ENCODE measurements around the gene B4GALT5. TPM values are rescaled to one million over a fixed set of nuclear protein-coding genes. Genes with fewer than 3 reads are reported as not detected.

B4GALT5 gene
- total RNA-seq, 3 donors from 2014 or later (not counting 1 experiment from before 2014, with no cell fraction given), result 15.5 to 29.1 (median 28.6) TPM

DNA sequence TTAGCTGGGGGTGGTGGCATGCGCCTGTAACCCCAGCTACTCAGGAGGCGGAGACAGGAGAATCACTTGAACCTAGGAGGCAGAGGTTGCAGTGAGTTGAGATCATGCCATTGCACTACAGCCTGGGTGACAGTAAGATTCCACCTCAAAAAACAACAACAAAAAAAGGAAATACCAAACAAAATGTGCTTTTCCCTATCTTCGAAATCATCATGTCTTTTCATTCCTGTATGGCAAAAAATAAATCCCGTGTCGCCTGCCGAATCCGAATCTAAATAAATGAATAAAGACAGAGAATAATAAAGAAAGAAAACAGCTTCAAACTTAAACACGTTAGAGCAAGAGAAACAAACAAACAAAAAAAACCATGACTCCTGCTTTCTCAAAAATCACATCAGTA lies 11.8 kb downstream of the B4GALT5 start:
- peak overlapping the region; percentile 58 to 63 for H3K27ac Mint-ChIP-seq
- no peaks in the 10 kb centered on the region for H3K9me3 Mint-ChIP-seq
- Histone ChIP-seq H3K27me3 (ENCODE audit: control insufficient read depth, insufficient read depth, low read length) (no peaks in the 10 kb centered on the region), H3K9me3 (ENCODE audit: control insufficient read depth, insufficient read depth, low read length) (no peaks in the 10 kb centered on the region), H3K4me3 (ENCODE audit: low read length) (no peak overlapping the region), H3K4me1 (ENCODE audit: control insufficient read depth, insufficient read depth, low read length) (peaks cover 29% of the 10 kb centered on the region), H3K36me3 (ENCODE audit: control insufficient read depth, insufficient read depth, low read length) (no peaks in the 10 kb centered on the region), H3K27ac (ENCODE audit: low read length) (no peak overlapping the region)
- H3K4me3 Mint-ChIP-seq, result no peak overlapping the region
- DNase-seq, result no peak
- TF ChIP-seq, protein P1, sequence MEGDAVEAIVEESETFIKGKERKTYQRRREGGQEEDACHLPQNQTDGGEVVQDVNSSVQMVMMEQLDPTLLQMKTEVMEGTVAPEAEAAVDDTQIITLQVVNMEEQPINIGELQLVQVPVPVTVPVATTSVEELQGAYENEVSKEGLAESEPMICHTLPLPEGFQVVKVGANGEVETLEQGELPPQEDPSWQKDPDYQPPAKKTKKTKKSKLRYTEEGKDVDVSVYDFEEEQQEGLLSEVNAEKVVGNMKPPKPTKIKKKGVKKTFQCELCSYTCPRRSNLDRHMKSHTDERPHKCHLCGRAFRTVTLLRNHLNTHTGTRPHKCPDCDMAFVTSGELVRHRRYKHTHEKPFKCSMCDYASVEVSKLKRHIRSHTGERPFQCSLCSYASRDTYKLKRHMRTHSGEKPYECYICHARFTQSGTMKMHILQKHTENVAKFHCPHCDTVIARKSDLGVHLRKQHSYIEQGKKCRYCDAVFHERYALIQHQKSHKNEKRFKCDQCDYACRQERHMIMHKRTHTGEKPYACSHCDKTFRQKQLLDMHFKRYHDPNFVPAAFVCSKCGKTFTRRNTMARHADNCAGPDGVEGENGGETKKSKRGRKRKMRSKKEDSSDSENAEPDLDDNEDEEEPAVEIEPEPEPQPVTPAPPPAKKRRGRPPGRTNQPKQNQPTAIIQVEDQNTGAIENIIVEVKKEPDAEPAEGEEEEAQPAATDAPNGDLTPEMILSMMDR (IDR thresholded peaks at IDR 0.05), result no peak
- H3K36me3 Mint-ChIP-seq, result no peaks in the 10 kb centered on the region
- H3K4me1 Mint-ChIP-seq, result peaks cover 61 to 66% of the 10 kb centered on the region in 2 donors
- WGBS (ENCODE audit: insufficient coverage), result 100% methylated on average over 1 of the region's 8 CpGs
- intact Hi-C loops (cut with micrococcal nuclease), result no loop called here
- ATAC-seq, result no peak
- no peaks in the 10 kb centered on the region for H3K27me3 Mint-ChIP-seq (ENCODE audit: low read depth in 2 of 2)

DNA sequence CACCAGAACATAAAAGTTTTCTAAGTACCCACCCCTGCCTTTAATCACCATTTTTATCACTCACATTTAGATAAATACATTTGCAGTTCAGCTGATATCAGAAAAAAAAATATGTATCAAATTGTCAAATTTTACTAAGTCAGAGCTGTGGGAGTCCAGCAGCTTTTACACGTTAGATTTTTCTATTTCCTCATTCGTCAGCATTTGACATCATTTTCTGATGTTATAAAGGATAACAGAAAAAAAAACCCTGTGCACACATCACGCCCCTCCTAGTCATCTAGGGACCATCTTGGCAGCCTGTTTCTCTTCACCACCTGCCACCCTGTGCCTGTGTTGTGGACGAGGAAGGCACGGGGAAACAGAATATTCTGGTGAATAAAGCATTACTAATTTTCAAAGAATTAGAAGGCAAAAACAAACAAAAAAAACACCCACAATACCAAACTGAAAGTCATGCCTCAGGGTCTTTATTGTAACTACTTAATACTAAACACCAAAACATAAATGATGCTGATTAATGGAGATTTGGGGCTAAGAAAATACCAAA lies 12.4 kb downstream of the B4GALT5 start:
- peaks cover 29% of the 10 kb centered on the region for H3K4me1 ChIP-seq (ENCODE audit: control insufficient read depth, insufficient read depth, low read length)

GRCh38 chr20:49700411-49701185 lies 13.1 kb downstream of the B4GALT5 start:
- intact Hi-C loops (cut with micrococcal nuclease), result no loop called here
- H3K27me3 Mint-ChIP-seq (ENCODE audit: low read depth in 2 of 2), result no peaks in the 10 kb centered on the region
- ATAC-seq (peak in 1 of 3 donors; percentile 48), DNase-seq (no peak)
- no peaks in the 10 kb centered on the region for H3K9me3 Mint-ChIP-seq
- Histone ChIP-seq H3K36me3 (ENCODE audit: control insufficient read depth, insufficient read depth, low read length) (no peaks in the 10 kb centered on the region), H3K4me3 (ENCODE audit: low read length) (no peak overlapping the region), H3K9me3 (ENCODE audit: control insufficient read depth, insufficient read depth, low read length) (no peaks in the 10 kb centered on the region), H3K27me3 (ENCODE audit: control insufficient read depth, insufficient read depth, low read length) (no peaks in the 10 kb centered on the region), H3K27ac (ENCODE audit: low read length) (no peak overlapping the region), H3K4me1 (ENCODE audit: control insufficient read depth, insufficient read depth, low read length) (peaks cover 25% of the 10 kb centered on the region)
- peaks cover 56 to 66% of the 10 kb centered on the region in 2 donors for H3K4me1 Mint-ChIP-seq
- no peak overlapping the region for H3K4me3 Mint-ChIP-seq
- WGBS (ENCODE audit: insufficient coverage), result 89% methylated on average over 6 of the region's 7 CpGs
- H3K27ac Mint-ChIP-seq, result peak overlapping the region; percentile 58 to 63
- no peaks in the 10 kb centered on the region for H3K36me3 Mint-ChIP-seq
- TF ChIP-seq, protein P1 (IDR thresholded peaks at IDR 0.05), result no peak

More for the DNA sequence above, 12.4 kb downstream of the B4GALT5 start:
- Mint-ChIP-seq H3K27ac (peak overlapping the region; percentile 58 to 63), H3K4me3 (no peak overlapping the region), H3K36me3 (no peaks in the 10 kb centered on the region), H3K9me3 (no peaks in the 10 kb centered on the region), H3K27me3 (ENCODE audit: low read depth in 2 of 2) (no peaks in the 10 kb centered on the region), H3K4me1 (peaks cover 59 to 64% of the 10 kb centered on the region in 2 donors)
- H3K27ac ChIP-seq (ENCODE audit: low read length), result no peak overlapping the region
- H3K9me3 ChIP-seq (ENCODE audit: control insufficient read depth, insufficient read depth, low read length), result no peaks in the 10 kb centered on the region
- DNase-seq (peak in 1 of 2 donors; percentile 52), ATAC-seq (peak; percentile 34 to 66 (median 45))
- intact Hi-C loops (cut with micrococcal nuclease), result no loop called here
- H3K36me3 ChIP-seq (ENCODE audit: control insufficient read depth, insufficient read depth, low read length), result no peaks in the 10 kb centered on the region
- H3K4me3 ChIP-seq (ENCODE audit: low read length), result no peak overlapping the region
- H3K27me3 ChIP-seq (ENCODE audit: control insufficient read depth, insufficient read depth, low read length), result no peaks in the 10 kb centered on the region
- TF ChIP-seq, protein P1 (IDR thresholded peaks at IDR 0.05), result no peak
- WGBS (ENCODE audit: insufficient coverage), result 40% methylated on average over 3 of the region's 5 CpGs

Data from natural killer cell (primary cell).